CD4-positive, alpha-beta T cell treated with Interferon alpha-2 for 1 hour (primary cell): Measurements from ENCODE around the gene ARRDC2.
"Not testable (repeated sequence)": the region's sequence is repeated elsewhere in the genome, so short reads cannot be mapped to it uniquely, and the experiment has no call there.

Experiments used
- DNase-seq, 2 donors: peaks; one replicate each; pipeline ENCODE4 v3.0.0-alpha.2; 2020 to 2022

The ARRDC2 gene

DNA sequence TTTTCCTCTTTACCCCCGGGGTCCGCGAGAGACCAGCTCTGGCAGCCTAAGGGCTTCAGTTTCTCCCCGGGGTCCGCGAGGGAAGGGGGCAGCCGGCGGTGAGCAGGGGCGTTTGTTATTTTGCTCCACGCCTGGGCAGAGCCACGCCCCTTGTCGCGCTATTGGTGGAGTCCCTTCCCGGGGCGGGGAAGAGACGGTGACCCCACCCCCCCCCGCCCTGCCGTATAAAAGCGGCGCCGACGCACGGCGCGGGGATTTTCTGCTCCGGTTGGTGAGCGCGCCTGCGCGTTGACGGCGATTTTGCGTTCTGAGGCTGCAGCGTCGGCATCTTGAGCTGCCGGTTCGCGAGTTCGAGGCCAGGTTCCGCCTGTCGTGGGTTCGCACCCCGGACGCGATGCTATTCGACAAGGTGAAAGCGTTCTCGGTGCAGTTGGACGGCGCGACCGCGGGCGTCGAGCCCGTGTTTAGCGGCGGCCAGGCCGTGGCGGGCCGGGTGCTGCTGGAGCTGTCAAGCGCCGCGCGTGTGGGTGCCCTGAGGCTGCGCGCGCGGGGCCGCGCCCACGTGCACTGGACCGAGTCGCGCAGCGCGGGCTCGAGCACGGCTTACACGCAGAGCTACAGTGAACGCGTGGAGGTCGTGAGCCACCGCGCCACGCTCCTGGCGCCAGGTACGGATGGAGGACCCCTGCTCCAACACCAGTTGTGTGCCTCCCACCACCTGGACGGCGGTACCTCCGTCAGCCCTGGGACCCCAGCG is at the start of gene ARRDC2:
ARRDC2 (plus strand) TSS at position 254 of the 757 bp plus-strand sequence; CDS start at position 395, 141 bp downstream.
- DNase-seq: peak; percentile 93 to 94

DNA sequence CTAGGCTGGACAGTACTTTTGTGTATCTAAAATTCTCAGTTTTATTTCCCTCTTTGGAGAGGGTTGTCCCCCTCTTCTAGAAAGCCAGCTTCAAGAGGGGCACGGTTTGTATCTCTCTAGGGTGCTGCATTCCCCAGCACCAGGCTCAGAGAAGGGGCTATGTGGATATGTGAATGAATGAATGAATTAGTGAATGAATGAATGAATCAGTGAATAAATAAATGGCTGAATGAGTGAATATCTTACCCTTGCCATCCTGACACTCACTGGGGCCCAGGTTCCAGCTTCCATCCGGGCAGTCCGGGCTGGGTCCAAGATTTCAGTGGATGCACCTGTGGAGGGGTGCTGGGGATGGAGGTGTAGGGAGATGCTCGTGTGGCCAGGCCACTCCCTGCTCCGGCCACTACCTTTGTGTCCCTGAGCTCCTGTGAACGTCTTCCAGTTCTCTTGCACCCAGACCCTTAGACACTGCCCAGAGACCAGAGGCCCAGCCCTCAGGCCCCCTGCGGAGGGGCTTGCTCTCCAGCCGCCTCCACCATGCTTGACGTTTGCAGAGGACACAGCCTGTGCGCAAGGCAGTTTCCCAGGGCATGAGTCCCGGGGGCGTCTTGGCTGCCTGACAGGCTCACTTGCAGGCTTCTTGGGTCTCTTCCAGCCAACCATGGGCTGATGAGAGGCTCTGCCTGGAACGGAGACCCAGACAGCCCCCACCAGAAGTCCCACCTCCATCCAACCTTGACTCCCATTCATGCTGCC is 43.9 kb upstream of the ARRDC2 start:
- no peak for DNase-seq

DNA sequence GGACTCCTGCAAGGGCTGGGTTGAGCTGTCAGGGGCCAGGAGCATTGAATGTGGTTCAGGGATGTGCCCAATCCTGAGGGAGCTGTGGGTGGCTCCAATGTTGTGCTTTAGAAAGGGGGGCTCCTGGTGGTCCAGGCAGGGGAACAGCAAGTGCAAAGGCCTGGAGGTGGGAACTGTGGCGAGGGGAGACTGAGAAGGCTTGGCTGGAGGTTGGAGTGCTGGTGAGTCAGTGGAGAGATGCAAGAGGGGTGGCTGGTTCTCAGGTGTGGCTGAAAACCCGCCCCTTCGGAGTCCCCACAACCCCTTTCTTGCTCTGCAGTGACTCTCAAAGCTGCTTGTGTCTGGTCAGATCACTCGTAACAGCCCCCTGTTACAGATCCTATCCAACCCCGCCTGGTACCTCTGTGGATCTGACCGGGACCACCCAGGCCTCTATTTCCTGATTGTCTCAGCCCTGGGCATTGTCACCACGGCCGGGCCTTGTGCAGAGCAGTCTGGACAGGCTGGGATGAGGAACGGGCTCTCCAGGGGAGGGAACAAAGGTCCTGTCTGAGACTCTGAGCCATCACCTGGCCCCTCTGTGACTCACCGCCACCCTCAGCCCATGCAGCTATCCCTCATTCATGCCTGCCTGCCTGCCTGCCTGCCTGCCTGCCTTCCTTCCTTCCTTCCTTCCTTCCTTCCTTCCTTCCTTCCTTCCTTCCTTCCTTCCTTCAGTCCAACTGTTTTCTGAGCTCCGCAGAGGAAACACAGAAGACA is 42.4 kb upstream of the ARRDC2 start:
- no peak for DNase-seq

DNA sequence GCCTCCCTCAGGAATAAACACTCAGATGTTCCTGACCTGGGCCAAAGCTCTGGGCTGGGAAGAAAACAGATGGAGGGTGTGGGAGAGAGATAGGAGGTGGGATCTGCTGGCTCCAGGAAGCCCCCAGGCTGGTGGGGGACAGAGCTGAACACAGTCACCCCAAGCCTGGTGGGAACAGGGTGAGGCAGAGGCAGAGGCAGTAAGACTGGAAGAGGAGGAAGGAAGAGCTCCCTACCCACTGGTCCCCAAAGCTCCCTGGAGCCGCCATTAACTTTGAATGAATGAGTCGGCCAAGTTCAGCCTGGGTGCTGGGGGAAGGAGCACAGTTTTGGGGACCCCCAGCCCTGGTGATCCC is 41.9 kb upstream of the ARRDC2 start:
- no peak for DNase-seq

DNA sequence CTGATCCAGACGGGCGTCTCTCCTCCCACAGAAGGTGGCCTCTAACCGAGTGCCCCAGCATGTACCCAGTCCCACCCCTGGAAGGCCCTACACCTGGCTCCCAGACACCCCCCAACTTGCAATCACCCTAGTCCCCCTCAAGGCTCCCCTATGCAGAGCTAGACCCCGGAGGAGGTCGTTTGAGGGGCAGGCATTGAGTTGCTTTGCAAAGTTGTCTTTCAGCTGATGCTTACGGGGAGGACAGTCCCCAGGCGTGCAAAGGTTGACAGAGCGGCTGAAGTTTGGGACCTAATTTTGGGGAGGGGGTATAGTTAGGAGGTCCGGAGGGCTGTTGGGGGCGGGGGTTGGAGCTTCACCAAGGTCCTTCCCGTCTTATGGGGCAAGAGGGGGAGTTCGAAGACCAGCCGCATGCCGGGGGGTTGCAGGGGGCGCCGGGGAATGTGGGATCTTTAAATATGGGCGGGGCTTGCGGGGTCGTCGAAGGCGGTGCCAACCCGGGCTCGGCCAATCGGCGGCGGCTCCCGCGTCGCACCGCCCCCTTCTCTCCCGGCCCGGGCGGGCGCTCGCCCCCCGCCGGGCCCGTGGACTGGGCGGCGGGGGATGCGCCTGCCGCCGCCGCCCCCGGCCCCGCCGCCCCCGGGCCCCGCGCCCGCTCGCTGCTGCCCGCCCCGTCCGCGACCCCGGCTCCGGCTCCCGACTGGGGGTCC is 41.3 kb upstream of the ARRDC2 start, which contains the start of gene KCNN1:
KCNN1 (plus strand) TSS at position 558 of the 707 bp plus-strand sequence. CDS start 6,782 bp downstream, outside the sequence.
- DNase-seq: no peak

DNA sequence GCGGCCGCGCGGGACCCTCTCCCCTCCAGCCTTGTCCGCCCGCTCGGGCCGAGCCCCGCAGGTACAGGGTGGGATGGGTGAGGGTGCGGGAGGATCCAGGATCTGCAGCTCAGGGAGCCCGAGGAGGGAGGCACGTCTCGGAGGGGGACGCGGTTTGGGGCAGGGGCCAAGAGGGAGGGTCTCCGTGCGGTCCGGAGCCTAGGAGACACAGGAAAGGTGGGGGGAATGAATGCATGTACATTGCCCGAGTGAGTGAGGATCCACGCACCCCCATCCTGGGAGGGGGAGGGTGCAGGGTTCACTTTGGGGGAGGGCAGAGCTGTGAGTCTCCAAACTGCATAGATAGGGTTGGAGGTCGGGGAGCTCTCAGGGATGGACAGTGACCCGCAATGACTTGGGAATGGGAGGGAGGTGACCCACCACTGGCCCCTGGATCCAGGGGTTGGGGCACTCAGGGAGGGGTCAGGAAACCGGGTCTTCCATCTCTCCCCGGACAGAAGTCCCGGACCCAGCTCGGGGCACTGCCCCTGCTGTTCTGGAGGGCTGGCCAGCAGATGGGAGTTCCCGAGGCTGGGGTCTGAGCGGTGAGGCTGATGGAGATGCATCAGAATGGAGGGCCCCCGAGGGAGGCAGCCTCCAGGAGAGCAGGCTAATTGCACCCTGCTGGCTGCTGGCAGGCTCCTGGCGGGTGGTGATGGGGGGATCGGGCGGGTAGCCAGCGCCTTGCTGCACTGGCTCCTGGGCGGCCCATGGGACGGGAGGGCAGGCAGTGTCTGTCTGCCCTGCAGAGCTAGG is 40.5 kb upstream of the ARRDC2 start:
- DNase-seq: no peak

DNA sequence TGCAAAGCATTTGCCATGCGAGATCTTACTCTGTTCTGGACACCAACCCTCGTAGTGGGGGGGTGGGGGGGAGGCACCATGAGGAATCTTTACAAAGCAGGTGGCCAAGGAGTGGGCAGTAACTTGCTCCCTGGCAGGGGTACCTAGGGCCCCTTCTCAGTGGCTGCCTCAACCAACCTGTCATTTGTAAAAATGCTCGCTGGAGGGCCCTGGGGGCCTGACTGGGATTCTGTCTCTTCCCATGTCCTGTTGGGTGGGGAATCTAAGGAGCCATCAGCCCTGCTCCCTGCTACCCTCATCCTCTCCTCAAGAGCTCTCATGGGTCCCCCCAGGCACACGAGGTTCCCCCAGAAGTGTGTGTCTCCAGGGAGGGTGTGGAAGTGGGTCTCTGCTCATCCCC is 39.6 kb upstream of the ARRDC2 start:
- no peak for DNase-seq

DNA sequence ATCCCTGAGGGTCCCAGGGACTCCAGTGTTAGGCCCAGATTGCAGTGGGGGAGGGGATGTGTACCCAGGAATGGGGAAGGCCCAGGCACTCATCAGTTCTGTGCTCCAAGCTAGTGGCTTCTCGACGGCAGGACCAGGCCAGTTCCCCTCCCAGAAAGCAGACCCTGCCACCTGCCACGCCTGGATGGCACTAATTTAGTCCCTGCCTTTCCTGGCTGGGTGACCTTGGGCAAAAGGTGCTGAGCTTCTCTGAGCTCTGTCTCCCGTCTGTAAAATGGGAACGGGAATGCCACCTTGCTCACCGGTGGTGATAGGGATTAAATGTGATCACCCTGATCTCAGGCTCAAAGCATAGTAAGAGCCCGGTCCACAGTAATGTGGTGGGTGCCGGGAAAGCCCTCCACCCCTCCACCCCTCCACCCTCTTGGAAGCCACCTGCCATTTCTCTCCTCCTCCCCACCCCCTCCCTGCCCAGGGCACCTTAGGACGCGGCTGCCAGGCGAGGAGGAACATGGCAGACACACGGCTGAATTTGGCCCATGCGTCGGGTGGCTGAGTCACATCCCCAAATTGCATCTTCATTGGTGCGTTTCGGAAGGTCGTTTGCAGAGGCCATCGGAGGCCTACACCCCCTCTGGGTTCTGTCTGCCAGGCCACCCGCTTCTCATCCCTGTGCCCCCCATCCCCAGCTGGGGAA is 38.7 kb upstream of the ARRDC2 start:
- no peak for DNase-seq

DNA sequence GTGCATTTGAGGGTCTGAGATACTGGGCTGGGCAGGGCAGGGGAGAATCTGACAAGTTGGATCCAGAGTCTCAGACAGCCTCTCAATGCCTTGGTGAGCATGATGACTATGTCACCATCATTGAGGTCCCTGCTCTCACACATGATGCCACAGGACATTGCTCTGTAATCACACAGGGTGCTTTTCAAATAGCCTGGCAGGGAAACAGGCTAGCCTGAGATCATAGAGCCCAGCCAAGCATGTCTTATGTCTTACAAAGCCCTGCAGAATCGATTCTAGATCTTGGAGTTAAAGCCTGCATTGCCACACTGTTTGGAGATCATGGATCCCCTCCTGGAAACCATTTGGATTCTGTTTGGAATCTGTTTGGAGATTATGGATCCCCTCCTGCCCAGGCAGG is 35.7 kb upstream of the ARRDC2 start:
- no peak for DNase-seq

DNA sequence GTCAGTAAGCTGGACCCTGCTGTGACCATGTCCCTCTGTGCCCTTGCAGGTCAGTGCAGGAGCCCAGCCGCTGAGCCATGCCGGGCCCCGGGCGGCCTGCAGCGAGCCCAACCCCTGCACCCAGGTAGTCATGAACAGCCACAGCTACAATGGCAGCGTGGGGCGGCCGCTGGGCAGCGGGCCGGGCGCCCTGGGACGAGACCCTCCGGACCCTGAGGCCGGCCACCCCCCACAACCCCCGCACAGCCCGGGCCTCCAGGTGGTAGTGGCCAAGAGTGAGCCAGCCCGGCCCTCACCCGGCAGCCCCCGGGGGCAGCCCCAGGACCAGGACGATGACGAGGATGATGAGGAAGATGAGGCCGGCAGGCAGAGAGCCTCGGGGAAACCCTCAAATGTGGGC is 34.2 kb upstream of the ARRDC2 start:
- no peak for DNase-seq

DNA sequence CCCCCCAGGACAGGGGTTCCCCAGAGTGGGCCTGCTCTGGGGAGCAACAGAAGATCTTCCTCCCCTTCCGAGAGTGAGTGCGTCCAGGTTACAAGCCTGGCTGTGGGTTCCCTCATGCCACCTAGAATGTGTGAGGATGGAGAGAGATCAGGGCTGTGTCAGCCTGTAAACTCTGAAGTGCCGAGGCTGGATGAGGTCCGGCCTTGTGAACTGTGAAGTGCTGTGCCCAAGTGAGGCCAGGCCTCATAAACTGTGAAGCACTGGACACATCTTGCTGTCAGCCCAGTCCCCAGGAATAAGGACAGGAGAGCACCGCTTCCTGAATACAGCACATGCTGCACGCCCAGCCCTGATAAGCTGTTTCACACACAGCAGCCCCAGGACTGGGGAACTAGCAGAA is 33.4 kb upstream of the ARRDC2 start:
- DNase-seq: no peak

DNA sequence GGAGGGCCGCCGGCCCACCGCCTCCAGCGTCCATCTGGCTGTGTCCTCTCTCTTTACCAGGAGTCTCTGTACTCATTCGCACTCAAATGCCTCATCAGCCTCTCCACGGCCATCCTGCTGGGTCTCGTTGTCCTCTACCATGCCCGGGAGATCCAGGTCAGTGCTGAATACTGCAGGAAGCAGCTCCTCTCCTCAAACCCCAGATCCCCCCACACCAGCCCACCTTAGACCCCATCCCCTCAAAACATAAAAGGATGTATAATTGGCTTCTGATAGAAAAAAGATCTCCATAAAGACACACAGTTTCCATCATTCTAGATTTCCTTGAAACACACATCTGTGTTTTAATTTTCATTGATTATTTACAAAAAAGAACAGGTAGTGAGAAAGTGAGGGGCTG is 32.9 kb upstream of the ARRDC2 start:
- DNase-seq: no peak

DNA sequence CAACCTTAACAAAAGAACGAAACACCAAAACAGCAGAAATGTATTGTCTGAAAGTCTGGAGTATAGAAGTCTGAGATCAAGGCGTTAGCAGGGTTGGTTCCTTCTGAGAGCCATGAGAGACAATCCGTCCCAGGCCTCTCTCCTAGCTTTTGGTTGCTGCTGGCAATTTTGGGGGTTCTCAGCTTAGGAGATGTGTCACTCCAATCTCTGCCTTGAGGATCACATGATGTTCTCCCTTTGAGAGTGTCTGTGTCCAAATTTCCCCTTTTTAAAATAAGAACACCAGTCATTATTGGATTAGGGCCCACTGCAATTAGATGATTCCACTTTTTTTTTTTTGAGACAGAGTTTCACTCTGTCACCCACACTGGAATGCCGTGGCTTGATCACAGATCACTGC is 30.9 kb upstream of the ARRDC2 start:
- no peak for DNase-seq

DNA sequence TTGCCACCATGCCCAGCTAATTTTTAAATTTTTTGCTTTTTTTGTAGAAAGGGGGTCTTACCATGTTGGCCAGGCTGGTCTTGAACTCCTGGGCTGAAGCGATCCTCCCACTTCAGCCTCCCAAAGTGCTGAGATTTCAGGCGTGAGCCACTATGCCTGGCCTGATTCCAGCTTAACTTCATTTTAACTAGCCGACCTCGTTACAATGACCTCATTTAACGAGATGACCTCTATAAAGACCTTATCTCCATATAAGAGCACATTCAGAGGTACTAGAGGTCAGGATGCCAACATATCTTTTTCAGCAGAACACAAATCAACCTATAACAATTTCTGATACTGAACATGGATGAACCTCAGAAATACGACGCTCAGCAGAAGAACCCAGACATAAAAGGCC is 30.5 kb upstream of the ARRDC2 start:
- DNase-seq: no peak

DNA sequence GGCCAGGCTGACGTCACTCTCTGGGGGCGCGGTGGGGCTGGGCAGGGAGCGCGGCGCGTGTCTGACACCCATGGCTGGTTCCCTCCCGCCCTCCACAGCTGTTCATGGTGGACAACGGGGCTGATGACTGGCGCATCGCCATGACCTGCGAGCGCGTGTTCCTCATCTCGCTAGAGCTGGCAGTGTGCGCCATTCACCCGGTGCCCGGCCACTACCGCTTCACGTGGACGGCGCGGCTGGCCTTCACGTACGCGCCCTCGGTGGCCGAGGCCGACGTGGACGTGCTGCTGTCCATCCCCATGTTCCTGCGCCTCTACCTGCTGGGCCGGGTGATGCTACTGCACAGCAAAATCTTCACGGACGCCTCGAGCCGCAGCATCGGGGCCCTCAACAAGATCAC is 26.4 kb upstream of the ARRDC2 start:
- DNase-seq: no peak

DNA sequence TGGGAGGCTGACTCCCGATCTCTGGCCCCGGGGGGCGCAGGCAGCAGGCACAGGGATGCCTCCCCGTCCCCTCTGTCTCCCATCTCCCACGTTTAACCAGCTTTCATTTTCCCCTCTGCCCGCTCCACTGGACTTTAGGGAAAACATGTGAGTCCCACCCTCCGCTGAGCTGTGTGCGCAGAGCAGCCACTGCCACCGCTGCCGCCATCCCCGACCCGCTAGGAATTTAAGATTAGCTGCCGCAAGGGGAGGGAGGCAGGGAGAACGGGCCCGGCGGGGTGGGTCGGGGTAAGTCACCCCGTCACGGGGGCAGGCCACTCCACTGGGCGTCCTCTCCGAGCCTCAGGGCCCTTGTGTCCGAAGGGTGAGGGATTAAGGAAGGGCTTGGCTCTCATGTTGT is 25.5 kb upstream of the ARRDC2 start:
- DNase-seq: no peak

DNA sequence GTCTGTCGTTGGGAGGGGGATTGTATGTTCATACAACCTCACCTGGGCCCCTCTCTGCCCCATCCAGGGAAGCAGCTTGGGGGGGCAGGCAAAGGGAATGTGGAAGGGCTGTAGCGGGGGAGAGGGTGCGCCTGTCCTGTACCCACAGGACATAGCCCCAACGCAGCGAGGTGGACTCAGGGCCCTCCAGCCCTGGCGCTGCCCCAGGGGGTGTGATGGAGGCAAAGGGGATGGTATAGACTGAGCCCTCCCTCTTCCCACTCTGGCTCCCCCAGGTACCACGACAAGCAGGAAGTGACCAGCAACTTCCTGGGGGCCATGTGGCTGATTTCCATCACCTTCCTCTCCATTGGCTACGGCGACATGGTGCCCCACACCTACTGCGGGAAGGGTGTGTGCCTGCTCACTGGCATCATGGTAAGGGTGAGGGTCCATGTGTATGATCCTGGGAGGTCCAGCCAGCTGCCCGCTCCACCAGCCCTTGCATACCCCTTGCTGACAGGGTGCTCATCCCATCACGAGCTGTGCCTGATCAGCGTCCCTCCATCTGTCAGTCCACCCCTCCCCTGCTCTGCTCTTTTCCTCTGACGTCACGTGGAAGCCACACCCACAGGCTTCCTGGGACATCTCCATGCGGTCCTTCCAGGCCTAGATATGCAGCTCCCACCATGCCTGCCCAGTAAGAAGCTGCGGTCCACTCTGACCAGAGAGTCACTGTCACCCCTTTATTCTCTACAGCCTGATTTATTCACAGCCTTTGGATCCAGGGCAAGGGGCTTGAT is 22.7 kb upstream of the ARRDC2 start:
- no peak for DNase-seq

DNA sequence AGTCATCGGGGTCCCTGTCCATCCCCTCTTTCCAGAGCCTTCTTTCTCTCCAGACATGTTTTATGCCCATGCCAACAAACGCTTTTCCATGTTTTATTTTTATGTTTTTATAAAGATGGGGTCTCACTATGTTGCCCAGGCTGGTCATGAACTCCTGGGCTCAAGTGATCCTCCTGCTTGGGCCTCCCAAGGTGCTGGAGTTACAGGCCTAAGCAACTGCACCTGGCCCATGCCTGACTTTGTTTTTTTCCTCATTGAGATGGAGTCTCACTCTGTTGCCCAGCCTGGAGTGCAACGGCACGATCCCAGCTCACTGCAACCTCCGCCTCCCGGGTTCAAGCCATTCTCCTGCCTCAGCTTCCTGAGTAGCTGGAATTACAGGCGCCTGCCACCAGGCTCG is 21.4 kb upstream of the ARRDC2 start:
- DNase-seq: not testable (repeated sequence)

DNA sequence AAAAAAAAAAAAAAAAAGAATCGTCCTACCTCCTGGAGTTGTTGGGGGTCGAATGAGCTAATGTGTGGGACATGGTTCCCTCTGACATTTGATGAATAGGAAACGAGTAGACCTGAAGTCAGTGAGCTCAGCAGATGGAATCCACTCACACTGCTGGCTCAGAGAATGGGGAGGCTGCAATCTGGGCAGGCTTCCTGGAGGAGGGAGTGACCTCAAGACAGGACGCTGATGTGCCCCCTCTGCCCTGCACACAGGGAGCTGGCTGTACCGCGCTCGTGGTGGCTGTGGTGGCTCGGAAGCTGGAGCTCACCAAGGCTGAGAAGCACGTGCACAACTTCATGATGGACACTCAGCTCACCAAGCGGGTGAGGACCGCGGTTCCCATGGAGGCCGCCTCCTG is 19.8 kb upstream of the ARRDC2 start:
- no peak for DNase-seq

DNA sequence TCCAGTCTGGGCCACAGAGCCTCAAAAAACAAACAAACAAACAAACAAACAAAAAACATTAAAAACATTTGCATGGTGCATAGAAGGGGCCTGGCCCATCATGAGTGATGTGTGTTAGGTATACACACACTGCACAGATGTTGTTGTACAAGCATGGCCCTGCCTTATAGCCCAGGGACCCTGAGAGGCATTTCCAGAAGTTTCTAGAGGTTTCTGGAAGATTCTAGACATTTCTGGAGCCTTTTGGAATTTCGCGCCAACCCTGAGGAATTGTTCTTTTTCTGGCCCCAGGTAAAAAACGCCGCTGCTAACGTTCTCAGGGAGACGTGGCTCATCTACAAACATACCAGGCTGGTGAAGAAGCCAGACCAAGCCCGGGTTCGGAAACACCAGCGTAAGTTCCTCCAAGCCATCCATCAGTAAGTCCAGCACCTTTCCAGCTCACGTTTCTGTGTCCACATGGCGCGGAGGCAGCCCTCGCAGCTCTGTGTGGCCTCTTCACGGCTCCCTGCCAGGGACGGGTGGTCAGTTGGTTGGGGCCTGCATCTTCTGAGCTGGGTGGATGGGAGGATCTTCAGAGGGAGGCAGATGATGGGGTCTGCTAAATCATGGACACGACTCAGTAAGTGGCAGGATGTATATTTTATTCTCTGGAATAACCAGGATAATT is 18.4 kb upstream of the ARRDC2 start:
- no peak for DNase-seq
